Superior temporal gyrus (tissue), 1 donor: ENCODE measurements around the gene EIF2D.
"Not testable (repeated sequence)": the region's sequence is repeated elsewhere in the genome, so short reads cannot be mapped to it uniquely, and the experiment has no call there.

Experiments used
- DNase-seq: peaks from one replicate; pipeline ENCODE4 v3.0.0-alpha.2; 2016; ENCODE audit errors: extremely low spot score

The EIF2D gene

DNA sequence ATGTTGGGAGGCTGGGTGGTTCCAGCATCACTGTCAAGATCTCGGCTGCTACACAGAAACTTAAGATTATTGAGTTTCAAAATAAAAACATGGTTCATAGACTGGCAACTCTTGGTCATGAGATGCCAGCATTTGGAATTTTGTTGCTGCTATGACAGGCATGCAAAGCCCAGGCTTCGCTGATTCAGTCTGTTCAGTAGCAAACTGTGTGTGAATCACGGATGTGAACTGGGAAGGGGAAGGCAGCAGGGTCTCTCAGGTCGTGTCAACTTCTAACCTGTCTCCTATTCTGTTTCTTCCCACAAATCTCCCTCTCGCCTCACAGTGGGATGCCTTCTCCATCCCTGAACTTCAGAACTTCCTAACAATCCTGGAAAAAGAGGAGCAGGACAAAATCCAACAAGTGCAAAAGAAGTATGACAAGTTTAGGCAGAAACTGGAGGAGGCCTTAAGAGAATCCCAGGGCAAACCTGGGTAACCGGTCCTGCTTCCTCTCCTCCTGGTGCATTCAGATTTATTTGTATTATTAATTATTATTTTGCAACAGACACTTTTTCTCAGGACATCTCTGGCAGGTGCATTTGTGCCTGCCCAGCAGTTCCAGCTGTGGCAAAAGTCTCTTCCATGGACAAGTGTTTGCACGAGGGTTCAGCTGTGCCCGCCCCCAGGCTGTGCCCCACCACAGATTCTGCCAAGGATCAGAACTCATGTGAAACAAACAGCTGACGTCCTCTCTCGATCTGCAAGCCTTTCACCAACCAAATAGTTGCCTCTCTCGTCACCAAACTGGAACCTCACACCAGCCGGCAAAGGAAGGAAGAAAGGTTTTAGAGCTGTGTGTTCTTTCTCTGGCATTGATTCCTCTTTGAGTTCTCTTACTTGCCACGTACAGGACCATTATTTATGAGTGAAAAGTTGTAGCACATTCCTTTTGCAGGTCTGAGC lies 25.5 kb downstream of the EIF2D start:
- no peak for DNase-seq

DNA sequence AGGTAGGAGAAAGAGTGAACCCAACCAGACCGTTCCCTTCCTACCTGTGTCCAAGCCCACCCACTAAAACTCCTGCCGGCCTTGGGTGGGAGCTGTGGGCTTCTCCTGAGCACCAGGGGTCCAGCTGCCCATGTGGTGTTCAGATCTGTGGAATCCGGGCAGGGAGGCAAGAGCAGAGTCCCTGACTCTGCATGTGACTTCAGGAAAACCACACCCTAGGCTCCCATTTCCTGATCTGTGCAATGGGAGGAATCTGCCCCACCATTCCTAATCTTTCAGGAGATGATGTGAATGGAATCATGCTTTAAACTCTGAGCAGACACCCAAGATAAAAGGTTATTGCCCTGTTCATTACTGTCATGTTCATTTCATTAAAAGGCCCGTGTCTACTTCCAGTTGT lies 27.6 kb downstream of the EIF2D start:
- no peak for DNase-seq

DNA sequence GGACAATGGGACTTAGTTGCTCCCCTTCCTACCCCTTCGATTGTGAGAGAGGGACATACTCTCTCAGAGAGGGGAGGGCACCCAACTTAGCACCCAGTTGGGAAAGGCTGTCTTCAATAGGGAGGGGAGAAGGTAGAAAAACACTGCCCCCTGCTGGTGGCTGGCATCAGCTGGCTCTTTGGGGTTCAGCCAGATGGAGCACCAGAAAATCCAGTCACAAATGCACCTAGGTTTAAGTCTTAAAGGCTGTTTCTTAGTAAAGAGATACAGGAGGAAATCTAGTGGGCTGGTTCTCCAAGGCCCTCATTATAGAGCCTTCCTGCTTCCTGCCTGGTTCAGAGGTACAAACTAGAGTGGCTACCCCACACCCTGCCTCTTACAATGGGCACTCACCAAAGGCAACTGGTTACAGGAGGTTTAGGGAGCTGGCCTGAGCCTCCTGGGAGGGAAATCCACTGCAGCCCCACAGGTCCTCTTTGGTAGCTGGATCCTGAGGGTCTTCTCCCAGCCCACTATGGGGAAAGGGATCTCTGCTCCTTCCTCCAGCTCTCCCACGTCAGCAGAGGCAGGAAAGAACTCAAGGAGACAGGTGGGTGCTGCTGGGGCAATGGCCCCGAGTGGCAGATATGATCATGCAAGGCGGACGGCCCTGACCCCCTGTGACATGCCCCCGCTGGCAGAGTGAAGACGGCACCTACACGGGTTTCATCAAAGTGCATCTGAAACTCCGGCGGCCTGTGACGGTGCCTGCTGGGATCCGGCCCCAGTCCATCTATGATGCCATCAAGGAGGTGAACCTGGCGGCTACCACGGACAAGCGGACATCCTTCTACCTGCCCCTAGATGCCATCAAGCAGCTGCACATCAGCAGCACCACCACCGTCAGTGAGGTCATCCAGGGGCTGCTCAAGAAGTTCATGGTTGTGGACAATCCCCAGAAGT lies 28.3 kb downstream of the EIF2D start:
- DNase-seq = peak; percentile 90

DNA sequence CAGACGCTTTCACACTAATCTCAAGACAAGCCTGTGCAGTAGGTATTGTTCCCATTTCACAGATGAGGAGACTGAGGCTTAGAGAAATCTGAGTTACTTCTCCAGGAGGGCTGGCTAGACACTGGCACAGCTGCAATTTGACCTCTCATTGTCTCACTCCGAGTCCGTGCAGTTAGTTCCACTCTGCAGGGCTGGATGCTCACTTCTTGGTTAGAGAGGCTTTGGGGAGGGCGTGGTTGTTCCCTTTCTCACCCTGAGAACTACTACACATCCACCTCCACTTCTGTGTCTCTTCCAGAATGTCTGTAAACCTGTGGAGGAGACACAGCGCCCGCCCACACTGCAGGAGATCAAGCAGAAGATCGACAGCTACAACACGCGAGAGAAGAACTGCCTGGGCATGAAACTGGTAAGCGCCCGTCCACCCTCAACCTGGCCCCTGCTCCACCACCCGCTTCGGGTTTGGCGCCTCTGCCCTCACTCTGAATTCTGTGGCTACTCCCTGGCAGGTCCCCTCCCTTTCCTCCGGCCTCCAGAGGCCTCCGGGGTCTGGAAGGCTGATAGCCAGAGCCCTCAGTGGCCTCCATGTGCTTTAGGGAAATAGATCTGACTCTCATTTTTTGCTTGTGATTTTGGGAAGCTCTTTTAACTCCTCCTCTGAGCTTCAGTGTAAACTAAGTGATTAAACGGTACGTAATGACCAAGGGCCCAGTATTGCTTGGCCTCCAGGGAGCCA lies 29.1 kb downstream of the EIF2D start:
- DNase-seq = no peak

DNA sequence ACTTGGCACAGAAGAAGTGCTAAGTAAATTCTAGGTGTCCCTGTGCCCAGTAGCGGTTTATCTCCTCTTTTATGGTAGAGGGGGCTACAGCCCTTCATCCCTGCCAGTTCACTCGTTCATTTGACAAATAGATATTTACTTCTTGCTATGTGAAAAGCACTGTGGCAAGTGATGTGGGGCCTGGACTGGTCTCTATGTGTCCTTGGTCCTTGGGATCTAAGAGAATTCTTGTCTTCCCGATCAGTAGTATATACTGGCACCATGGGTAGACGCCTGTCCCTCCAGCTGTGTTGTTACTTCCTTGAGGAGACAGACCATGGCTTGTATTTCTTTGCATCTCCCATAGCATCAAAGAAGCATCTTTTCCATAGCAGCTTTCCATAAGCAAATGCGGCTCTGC lies 29.7 kb downstream of the EIF2D start:
- DNase-seq = no peak

DNA sequence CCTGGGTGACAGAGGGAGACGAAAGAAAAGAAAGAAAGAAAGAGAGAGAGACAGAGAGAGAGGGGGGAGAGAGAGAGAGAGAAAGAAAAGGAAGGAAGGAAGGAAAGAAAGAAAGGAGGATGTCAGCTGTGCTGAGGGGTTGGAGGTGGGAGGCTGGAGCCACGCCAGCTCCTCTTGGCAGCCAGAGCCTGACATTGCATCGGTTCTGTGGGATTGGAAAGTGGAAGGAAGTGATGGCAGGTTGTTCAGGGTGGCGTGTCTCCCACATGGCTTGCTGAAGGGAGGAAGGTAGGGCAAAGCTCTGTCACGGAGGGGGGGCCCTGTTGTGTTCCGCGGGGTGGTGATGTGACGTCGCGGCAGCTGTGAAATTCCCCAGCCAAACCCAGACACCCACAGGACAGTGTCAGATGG lies 30.7 kb downstream of the EIF2D start:
- no peak for DNase-seq

DNA sequence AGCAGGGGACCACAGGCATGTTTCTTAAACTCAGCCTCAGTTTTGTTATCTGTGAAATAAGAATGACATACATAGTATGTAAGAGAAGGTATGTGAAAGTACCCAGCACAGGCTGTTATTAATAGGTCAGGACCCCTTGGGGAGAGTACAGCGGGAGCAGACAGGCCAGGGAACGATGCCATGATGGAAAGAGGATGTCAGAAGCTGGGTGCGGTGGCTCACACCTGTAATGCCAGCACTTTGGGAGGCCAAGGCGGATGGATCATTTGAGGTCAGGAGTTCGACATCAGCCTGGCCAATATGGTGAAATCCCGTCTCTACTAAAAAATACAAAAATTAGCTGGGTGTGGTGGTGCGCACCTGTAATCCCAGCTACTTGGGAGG lies 31.2 kb downstream of the EIF2D start:
- not testable (repeated sequence) for DNase-seq

DNA sequence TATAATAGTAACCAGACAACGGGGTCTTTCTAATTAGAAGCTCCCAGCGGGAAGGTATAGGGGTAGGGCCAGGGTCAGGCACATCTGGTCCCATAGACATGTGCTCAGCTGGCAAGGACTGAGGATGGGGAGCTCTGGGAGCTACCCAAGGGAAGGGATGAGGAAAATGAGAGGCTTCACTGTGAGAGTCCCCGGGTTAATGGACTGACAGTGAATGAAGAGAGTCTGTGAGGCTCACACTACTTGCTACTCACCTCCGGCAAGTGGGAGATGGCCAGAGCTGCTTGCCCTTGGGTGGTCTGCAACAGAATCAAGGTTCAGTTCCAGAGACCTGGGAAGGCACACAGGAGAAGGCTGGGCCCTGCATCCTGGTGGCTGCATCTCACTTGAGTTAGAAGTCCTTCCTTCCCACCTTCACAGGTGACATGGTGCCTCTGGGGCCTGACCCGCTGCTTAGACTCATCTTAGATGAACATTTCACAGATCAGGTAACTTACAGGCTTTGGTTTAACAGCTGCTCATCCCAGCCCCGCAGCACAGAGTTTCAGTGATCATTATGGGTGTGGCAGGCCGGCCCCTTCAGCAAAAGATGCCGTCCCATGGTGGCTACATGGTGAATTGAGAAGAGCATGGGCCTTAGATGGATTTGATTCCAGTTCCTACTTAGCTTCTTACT lies 31.7 kb downstream of the EIF2D start:
- DNase-seq = no peak

DNA sequence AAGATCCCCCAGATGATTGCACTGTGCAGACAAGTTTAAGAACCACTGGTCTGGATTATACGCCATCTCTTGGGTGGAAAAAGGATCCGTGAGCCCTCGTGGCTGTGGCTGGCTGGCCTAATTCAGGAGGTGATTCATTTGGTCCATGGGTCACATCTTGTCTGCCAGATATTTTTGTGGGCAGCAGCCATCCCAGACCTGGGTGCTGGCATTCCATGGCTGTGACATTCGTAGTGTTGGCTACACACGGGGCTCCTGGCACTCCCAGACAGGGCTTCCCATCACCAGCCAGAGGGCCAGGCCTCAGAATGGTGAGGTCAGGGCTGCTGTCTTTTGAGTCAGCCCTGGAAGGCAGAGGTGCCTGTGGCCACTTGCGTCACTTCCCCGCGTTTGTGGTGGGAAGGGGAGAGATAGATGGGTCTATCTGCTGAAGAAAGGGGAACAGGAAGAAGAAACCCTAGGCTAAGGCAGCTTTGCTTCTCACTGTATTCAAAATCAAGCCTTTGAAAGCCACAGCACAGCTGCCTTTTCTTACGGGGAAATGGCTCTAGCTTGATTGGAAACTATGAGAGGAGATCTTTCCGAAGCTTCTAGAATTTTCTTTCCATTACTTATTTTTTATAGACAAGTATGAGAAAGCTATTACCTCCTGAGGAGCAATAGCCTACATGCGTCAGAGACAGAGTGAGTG lies 32.4 kb downstream of the EIF2D start:
- no peak for DNase-seq

DNA sequence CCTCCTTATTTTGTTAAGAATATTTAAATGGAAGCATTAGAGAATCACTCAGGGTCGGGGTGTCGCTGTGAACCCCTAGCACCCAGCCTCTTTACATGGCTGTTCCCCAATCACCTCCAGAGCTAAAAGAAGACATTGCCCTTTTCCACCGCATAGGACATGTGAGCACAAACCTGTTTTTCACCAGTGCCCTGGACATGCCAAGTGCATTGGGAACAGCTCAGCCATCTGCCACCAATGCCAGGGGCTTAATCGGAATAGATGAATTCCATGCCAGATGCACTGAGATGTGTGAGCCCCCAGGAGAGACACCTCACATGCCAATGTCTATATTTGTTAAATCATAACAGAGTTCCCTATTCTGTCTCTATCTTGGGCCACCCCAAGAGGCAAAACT lies 33.3 kb downstream of the EIF2D start:
- no peak for DNase-seq

DNA sequence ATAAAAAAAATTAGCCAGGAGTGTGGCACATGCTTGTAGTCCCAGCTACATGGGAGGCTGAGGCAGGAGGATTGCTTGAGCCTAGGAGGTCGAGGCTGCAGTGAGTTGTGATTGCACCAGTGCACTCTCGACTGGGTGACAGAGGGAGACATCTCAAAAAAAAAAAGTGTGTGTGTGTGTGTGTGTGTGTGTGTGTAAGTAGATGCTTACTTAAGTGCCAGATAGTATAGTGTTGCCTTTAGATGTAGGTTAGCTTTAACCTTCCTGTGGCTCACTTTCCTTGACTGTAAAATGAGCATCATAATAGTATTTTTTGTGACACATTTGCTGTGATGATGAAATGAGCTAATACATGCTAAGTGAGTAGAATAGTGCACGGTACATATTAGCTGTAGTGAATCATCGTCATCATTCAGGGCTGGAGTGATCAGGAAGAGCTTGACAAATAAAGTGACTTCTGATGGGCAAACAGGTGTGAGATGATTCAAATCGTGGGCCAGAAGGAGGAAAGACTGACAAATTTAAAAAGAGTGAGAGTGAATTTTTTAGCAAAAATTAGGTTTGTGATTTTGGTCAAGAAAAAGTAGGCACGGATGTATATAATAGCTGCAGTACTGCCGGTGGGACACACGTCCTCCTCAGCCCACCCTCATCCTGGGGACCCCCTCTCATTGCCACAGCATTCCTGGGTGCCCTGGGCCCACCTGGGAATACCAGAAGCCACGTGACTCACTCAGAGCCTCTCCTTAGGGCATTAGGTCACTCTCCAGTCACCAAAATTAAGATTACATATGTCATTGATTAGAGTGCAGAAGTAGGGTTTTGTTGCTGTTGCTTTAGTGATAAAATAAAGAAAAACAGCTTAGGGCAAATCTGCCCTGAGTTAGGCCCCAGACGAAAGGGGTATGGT lies 33.9 kb downstream of the EIF2D start:
- DNase-seq = no peak

DNA sequence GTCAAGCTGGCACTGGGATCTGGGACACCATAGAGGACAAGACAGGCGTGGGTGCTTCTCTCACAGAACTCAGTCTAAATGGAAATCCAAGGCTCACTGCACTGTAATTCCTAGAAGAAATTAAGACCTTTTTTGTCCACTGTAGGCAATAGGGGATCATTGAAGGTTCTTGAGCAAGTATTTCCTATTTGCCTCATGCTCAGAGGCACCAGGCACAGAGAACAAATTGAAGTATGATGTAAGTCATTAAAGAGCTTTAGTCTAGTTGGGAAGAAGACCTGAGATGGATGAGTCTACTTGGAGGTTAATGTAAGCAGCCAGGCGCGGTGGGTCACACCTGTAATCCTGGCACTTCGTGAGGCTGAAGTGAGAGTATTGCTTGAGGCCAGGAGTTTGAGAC lies 34.6 kb downstream of the EIF2D start:
- DNase-seq = no peak

DNA sequence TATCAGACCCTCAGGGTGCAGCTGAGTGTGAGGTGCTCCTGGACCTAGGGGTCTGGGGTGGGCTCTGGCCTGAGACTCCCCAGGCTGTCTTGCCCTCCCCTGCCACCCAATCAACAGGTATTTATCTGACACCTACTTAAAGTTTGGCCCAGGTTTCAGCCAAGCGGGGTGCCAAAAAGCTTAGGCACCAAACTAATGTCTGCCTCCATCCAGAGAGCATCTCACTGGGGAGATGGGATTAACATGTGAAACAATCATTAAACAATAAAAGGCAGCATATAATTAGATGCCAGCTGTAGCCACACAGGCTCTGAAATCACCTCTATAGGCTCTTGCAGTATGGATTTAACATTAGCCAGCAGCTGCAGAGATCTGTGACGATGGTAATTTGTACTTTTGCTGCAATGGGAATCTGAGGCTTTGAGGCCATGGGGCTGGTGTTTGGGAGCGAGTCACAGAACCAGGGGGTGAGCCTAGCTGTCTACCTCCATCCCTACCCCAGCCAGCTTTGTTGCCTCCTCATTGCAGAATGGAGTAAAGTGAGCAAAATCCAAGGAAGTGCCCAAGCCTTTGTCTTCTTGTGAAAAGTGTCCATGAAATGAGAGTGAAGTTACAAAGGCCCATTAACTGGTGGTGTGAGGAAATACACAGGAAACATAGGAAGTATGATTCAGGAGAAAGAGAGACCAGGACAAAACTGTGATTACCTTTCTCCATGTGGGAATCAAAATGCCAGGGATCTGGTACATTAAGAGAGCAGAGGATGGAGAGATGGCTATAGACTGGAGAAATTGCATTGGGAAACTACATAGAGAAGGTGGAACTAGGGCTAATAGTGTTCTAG lies 36.1 kb downstream of the EIF2D start:
- DNase-seq = no peak

DNA sequence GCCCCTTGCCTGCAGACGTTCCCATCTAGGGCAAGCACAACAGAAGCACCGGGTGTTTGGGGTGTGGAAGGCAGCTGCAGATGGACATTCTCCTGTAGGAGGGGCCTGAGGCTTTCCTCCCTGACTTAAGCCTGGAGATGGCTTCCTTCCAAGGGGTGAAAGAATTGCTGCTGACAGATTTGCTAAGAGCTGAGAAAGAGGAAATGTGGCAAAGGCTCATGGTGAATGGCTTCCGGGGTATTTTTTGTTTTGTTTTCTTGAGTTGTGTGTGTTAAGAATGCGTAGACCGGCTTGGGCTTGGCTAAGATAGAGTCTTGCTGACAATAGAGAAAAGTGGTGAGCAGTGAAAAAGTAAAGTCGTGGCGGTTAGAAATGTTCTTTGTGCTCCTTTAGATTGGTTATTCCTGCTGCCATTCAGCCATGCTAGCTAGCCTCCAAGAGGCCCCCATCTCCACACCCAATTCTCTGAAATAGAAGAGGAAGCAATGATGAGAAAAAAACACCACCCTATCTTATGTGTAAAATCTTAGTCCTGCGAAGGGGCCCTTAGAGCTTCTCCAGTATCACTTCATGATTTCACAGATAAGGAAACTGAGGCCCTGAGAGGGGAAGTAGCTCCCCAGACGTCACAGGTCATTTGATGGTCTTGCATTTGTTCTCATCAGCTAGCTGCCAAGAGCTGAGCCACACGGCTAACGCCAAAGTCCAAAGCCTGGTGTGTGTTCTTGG lies 36.9 kb downstream of the EIF2D start:
- no peak for DNase-seq

DNA sequence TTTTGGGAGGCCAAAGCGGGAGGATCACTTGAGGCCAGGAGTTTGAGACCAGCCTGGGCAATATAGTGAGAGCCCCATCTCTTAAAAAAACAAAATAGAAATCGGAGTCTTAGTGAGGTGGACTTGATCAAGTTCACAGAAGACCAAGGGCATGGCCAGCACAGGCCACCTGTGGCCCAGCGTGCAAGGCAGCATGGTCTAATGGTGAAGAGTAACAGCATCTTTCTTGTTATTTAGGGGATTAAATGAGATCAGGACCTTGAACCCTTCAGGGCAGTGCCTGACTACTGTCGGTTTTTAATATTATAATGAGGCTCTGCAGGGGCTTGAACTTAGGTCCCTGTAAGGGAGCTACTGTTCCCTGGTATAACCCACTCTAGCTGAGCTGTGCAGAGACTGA lies 38.5 kb downstream of the EIF2D start:
- no peak for DNase-seq

DNA sequence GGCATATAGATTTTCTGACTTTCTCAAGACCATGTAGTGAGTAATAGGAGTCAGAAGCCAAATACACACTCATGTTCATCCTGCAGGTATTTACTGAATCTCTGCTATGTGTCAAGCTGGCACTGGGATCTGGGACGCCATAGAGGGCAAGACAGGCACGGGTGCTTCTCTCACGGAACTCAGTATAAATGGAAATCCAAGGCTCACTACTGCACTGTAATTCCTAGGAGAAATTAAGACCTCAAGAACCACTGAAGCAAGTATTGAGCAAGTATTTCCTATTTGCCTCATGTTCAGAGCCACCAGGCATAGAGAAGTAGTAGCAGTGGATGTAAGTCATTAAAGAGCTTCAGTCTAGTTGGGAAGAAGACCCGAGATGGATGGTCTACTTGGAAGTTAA lies 38.9 kb downstream of the EIF2D start:
- DNase-seq = no peak

DNA sequence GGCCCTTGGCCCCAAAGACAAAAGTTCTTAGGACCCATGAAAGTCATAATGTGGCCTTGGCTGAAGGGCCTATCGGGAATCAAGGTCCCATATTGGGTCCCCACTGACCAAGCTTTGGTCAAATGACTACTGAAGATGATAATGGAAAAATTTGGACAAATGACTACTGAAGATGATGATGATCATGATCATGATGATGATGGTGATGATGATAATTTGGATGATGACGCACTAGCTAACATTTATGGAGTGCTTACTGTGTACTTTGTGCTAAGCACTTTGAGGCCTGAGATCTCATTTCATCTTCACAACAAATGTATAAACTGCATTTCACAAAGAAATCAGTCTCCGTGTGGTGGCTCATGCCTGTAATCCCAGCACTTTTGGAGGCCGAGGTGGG lies 39.4 kb downstream of the EIF2D start:
- DNase-seq = no peak

DNA sequence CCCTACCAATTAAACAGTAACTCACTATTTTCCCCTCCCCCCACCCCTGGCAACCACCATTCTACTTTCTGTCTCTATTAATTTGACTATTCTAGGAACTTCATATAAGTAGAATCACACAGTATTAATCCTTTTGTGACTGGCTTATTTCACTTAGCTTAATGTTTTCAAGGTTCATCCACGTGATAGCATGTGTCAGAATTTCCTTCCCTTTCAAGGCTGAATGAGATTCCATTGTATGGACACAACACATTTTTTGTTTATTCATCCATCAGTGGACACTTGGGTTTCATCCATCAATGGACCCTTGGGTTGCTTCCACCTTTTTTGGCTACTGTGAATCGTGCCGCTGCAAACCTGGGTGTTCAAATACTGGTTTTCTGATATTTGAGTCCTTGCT lies 41.7 kb downstream of the EIF2D start:
- no peak for DNase-seq
